HepG2 (cell line): ENCODE measurements around the gene FOXL3. TPM values are rescaled to one million over a fixed set of nuclear protein-coding genes. Genes with fewer than 3 reads are reported as not detected.

Source experiments
- ATAC-seq: fragments of 200-7000 bp; cut with Tn5 transposase; 3 replicates; pipeline ENCODE4 v1.9.1; 2020; ENCODE audit warnings: mild to moderate bottlenecking, moderate library complexity
- BruUV-seq: library from RNA; stranded (reverse); fragments of 400-500 nt; replicated peaks from 2 replicates; lab custom pipeline; 2021; lab: Mats Ljungman, UMichigan
- CTCF ChIA-PET: fragments of 300-600 bp; formaldehyde crosslinking; extraction: SDS; loops from one replicate; lab custom pipeline; 2021; ENCODE audit warnings: low total read pairs, inconsistent platforms, low intra/inter-chr PET ratio; lab: Yijun Ruan, JAX
- POLR2A ChIA-PET: fragments of 350-600 bp; sonication (Branson Sonifier 250); formaldehyde crosslinking; loops from one replicate; lab custom pipeline; 2020; ENCODE audit warnings: antibody characterized with exemption, inconsistent platforms; lab: Yijun Ruan, JAX
- DNase-seq: peaks from one replicate; pipeline ENCODE4 v3.0.0-alpha.2; 2015; ENCODE audit warnings: low spot score
- FAIRE-seq: peaks from 3 replicates; lab custom pipeline; 2011; peaks lifted over from hg19 to GRCh38; lab: Jason Lieb, UNC
- H2AFZ ChIP-seq: one replicate; pipeline ENCODE4 v1.6.1; 2011; ENCODE audit warnings: low read length, inconsistent platforms
- H3K27ac ChIP-seq: fragments of 300-600 bp; 3 replicates; pipeline ENCODE4 v1.8.0; 2011; ENCODE audit warnings: mixed run types, mild to moderate bottlenecking, mixed read lengths, low read length, inconsistent platforms; ENCODE audit not compliant: insufficient read depth; ENCODE audit errors: extremely low read length
- H3K27me3 ChIP-seq, 2 experiments: fragments of 200-600 bp in 1 of 2; 2 replicates in 1 of 2; 3 replicates in 1 of 2; pipeline versions ENCODE4 v1.6.0 to v1.8.0; 2011; ENCODE audit warnings: low read length in 2 of 2, mild to moderate bottlenecking in 2 of 2, moderate library complexity in 2 of 2, inconsistent platforms in 1 of 2; ENCODE audit not compliant: insufficient read depth in 2 of 2, control insufficient read depth in 1 of 2
- H3K36me3 ChIP-seq, 2 experiments: fragments of 200-600 bp in 1 of 2; replicated peaks in 1 of 2; 2 replicates in 1 of 2; 3 replicates in 1 of 2; pipeline versions ENCODE4 v1.5.1 to v1.8.0; 2011; ENCODE audit warnings: low read length in 2 of 2, inconsistent platforms in 1 of 2; ENCODE audit not compliant: insufficient read depth in 2 of 2, control insufficient read depth in 1 of 2
- H3K4me1 ChIP-seq: 2 replicates; pipeline ENCODE4 v1.5.1; 2012; ENCODE audit warnings: low read length, inconsistent platforms; ENCODE audit not compliant: insufficient read depth
- H3K4me2 ChIP-seq: 2 replicates; pipeline ENCODE4 v1.6.0; 2011; ENCODE audit warnings: low read depth, low read length, inconsistent platforms
- H3K4me3 ChIP-seq, 3 experiments: fragments of 200-600 bp in 1 of 3; sonication (generic), shearing (Covaris generic) in 1 of 3; replicated peaks in 1 of 3; 2 replicates each; pipeline ENCODE4 v1.5.1; 2011 to 2016; ENCODE audit warnings: low read length in 3 of 3, inconsistent platforms in 2 of 3, low read depth in 2 of 3, mild to moderate bottlenecking in 2 of 3, control low read depth in 1 of 3, mixed read lengths in 1 of 3; ENCODE audit not compliant: insufficient read depth in 1 of 3
- H3K79me2 ChIP-seq: one replicate; pipeline ENCODE4 v1.6.1; 2011; ENCODE audit warnings: low read length, inconsistent platforms; ENCODE audit not compliant: insufficient read depth
- H3K9ac ChIP-seq: 2 replicates; pipeline ENCODE4 v1.6.0; 2011; ENCODE audit warnings: mild to moderate bottlenecking, low read depth, low read length, inconsistent platforms; ENCODE audit not compliant: insufficient read depth
- H3K9me3 ChIP-seq: 2 replicates; pipeline ENCODE4 v1.5.1; 2012; ENCODE audit warnings: mild to moderate bottlenecking, low read length
- H4K20me1 ChIP-seq: 2 replicates; pipeline ENCODE4 v1.6.0; 2011; ENCODE audit warnings: inconsistent platforms, mild to moderate bottlenecking, low read length, moderate library complexity; ENCODE audit not compliant: insufficient read depth
- DDIT3 ChIP-seq: sonication (generic); formaldehyde crosslinking; IDR thresholded peaks from 2 replicates; pipeline ENCODE4 v1.4.0; 2020; ENCODE audit warnings: mild to moderate bottlenecking, missing genetic modification reagents
- DRAP1 ChIP-seq: IDR thresholded peaks from 2 replicates; pipeline ENCODE4 v1.6.1; 2016; ENCODE audit warnings: missing genetic modification reagents, missing compliant biosample characterization
- FOSL2 ChIP-seq: sonication (generic); formaldehyde crosslinking; IDR thresholded peaks from 2 replicates; pipeline ENCODE4 v1.4.0; 2020; ENCODE audit warnings: missing genetic modification reagents
- GFI1 ChIP-seq: sonication (generic); formaldehyde crosslinking; IDR thresholded peaks from 2 replicates; pipeline ENCODE4 v1.5.0; 2020; ENCODE audit warnings: missing genetic modification reagents, mild to moderate bottlenecking, borderline replicate concordance
- GTF3A ChIP-seq: sonication (generic); formaldehyde crosslinking; conservative IDR thresholded peaks from 2 replicates; pipeline ENCODE4 v1.4.0; 2020; ENCODE audit warnings: mild to moderate bottlenecking, missing genetic modification reagents
- KDM5B ChIP-seq: sonication (generic); formaldehyde crosslinking; IDR thresholded peaks from 2 replicates; pipeline ENCODE4 v1.4.0; 2020; ENCODE audit warnings: missing genetic modification reagents, mild to moderate bottlenecking, borderline replicate concordance
- LCORL ChIP-seq, 2 experiments: fragments of 450-650 bp in 1 of 2; sonication (generic) in 1 of 2; formaldehyde crosslinking in 1 of 2; IDR thresholded peaks; 2 replicates each; pipeline versions ENCODE4 v1.5.0 to v1.6.1; 2017 to 2020; ENCODE audit warnings: antibody characterized with exemption in 1 of 2, missing genetic modification reagents in 1 of 2
- MAF1 ChIP-seq: sonication (generic); formaldehyde crosslinking; IDR thresholded peaks from 2 replicates; pipeline ENCODE4 v1.5.0; 2020; ENCODE audit warnings: missing genetic modification reagents, borderline replicate concordance
- NR0B2 ChIP-seq: sonication (generic); formaldehyde crosslinking; IDR thresholded peaks from 2 replicates; pipeline ENCODE4 v1.4.0; 2020; ENCODE audit warnings: mild to moderate bottlenecking, missing genetic modification reagents
- ONECUT2 ChIP-seq: sonication (generic); formaldehyde crosslinking; IDR thresholded peaks from 2 replicates; pipeline ENCODE4 v1.4.0; 2020; ENCODE audit warnings: missing genetic modification reagents
- PRMT3 ChIP-seq: sonication (generic); formaldehyde crosslinking; IDR thresholded peaks from 2 replicates; pipeline ENCODE4 v1.8.1; 2022; ENCODE audit warnings: low read depth, mild to moderate bottlenecking, moderate library complexity, missing genetic modification reagents, borderline replicate concordance
- RFXANK ChIP-seq: IDR thresholded peaks from 2 replicates; pipeline ENCODE4 v1.6.1; 2016
- SAFB2 ChIP-seq: sonication (generic); formaldehyde crosslinking; IDR thresholded peaks from 2 replicates; pipeline ENCODE4 v1.5.1; 2020; ENCODE audit warnings: missing genetic modification reagents, low read depth, mild to moderate bottlenecking, borderline replicate concordance
- SATB2 ChIP-seq: sonication (generic); formaldehyde crosslinking; IDR thresholded peaks from 2 replicates; pipeline ENCODE4 v1.5.0; 2020; ENCODE audit warnings: missing genetic modification reagents
- SOX13 ChIP-seq, 3 experiments: fragments of 450-650 bp in 1 of 3; sonication (generic) in 1 of 3; formaldehyde crosslinking in 1 of 3; IDR thresholded peaks in 2 of 3; conservative IDR thresholded peaks in 1 of 3; 2 replicates each; pipeline versions ENCODE4 v1.5.0 to v1.6.1; 2016 to 2020; ENCODE audit warnings: antibody characterized with exemption in 1 of 3, mild to moderate bottlenecking in 1 of 3, missing compliant biosample characterization in 1 of 3, missing genetic modification reagents in 1 of 3, moderate library complexity in 1 of 3
- ZNF496 ChIP-seq: sonication (generic); formaldehyde crosslinking; IDR thresholded peaks from 2 replicates; pipeline ENCODE4 v1.8.1; 2023; ENCODE audit warnings: mild to moderate bottlenecking, moderate library complexity, missing genetic modification reagents; ENCODE audit not compliant: insufficient replicate concordance
- ZNF644 ChIP-seq: IDR thresholded peaks from 2 replicates; pipeline ENCODE4 v1.6.1; 2016; ENCODE audit warnings: low read depth
- WGBS: methylation state at CpG from one replicate; pipeline ENCODE4 v1.1.6; 2017; ENCODE audit warnings: low lambda C conversion rate; 5-methylcytosine and 5-hydroxymethylcytosine counted together
- in situ Hi-C: cut with HindIII; loops from 2 replicates; pipeline ENCODE4 v1.10.0; 2017; ENCODE audit warnings: low pct_unique_long_range_greater_than_20kb; ENCODE audit not compliant: extremely low pct_ligation_motif_present
- intact Hi-C: fragments of 100-400 bp; cut with micrococcal nuclease; formaldehyde crosslinking; loops from one replicate; pipeline ENCODE4 v1.10.0; 2022; ENCODE audit not compliant: unreplicated experiment
- polyA plus RNA-seq, 8 experiments: library from polyadenylated mRNA; depleted of rRNA in 3 of 8; stranded (reverse) in 7 of 8; unstranded in 1 of 8; fragments of >200 nt; fragmentation: Illumina TruSeq in 4 of 8; extraction: Trizol in 4 of 8; gene quantifications; 2 replicates each; pipeline versions ENCODE4 v1.2.1 to v1.2.3, GENCODE V29; 2011 to 2016; ENCODE audit warnings: low read depth in 4 of 8, missing spikeins in 1 of 8, mixed read lengths in 1 of 8; ENCODE audit not compliant: insufficient read depth in 1 of 8
- total RNA-seq, 5 experiments: library from RNA; depleted of rRNA; stranded (reverse); fragments of >200 nt; fragmentation: Illumina TruSeq; extraction: Trizol; gene quantifications; 2 replicates each; pipeline ENCODE4 v1.2.3, GENCODE V29; 2016; ENCODE audit warnings: low read depth in 1 of 5
- TF ChIP-seq, protein P1 (sequence below): sonication (generic); formaldehyde crosslinking; IDR thresholded peaks from 2 replicates; pipeline ENCODE4 v1.8.1; 2023; ENCODE audit warnings: mild to moderate bottlenecking, missing genetic modification reagents
- TF ChIP-seq, protein P2 (sequence below): sonication (generic); formaldehyde crosslinking; IDR thresholded peaks from 2 replicates; pipeline ENCODE4 v1.4.0; 2020; ENCODE audit warnings: mild to moderate bottlenecking, missing genetic modification reagents

The FOXL3 gene
- total and polyA plus RNA-seq, 2 of the 13 experiments (the other 11 are each of a cell fraction or from before 2014, with no cell fraction given), result not detected

GRCh38 chr7:300048-300447, 10.1 kb downstream of the FOXL3 start:
- Histone ChIP-seq H4K20me1 (no peaks in the 10 kb centered on the region), H3K9me3 (no peaks in the 10 kb centered on the region), H3K36me3 (no peaks in the 10 kb centered on the region), H2AFZ (no peak overlapping the region), H3K4me2 (no peak overlapping the region), H3K4me1 (peaks cover 9% of the 10 kb centered on the region), H3K27me3 (peaks cover 4 to 34% of the 10 kb centered on the region in 2 experiments; a peak in 3 of 5 replicates), H3K27ac (no peak overlapping the region), H3K79me2 (no peaks in the 10 kb centered on the region), H3K4me3 (no peak overlapping the region), H3K9ac (no peak overlapping the region)
- BruUV-seq, result no TSS peak
- DNase-seq, result no peak
- in situ Hi-C loops, result no loop called here
- CTCF ChIA-PET, result no interaction called here
- no peak for ATAC-seq
- FAIRE-seq, result no peak
- intact Hi-C loops, result no loop called here
- WGBS, result 13% methylated on average over 4 of the region's 10 CpGs
- POLR2A ChIA-PET, result no interaction called here
- TF ChIP-seq, protein P1, sequence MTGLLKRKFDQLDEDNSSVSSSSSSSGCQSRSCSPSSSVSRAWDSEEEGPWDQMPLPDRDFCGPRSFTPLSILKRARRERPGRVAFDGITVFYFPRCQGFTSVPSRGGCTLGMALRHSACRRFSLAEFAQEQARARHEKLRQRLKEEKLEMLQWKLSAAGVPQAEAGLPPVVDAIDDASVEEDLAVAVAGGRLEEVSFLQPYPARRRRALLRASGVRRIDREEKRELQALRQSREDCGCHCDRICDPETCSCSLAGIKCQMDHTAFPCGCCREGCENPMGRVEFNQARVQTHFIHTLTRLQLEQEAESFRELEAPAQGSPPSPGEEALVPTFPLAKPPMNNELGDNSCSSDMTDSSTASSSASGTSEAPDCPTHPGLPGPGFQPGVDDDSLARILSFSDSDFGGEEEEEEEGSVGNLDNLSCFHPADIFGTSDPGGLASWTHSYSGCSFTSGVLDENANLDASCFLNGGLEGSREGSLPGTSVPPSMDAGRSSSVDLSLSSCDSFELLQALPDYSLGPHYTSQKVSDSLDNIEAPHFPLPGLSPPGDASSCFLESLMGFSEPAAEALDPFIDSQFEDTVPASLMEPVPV (CRISPR knock-in tag), result no peak
- TF ChIP-seq ONECUT2 (CRISPR knock-in tag) (no peak), ZNF496 (CRISPR knock-in tag) (no peak), RFXANK (no peak), NR0B2 (CRISPR knock-in tag) (no peak), ZNF644 (CRISPR knock-in tag) (no peak), PRMT3 (CRISPR knock-in tag) (no peak), SOX13 (IDR thresholded peaks at IDR 0.05) (no peak), SOX13 (CRISPR knock-in tag; conservative IDR thresholded peaks at IDR 0.05 in 1 of 2, IDR thresholded peaks at IDR 0.05 in 1 of 2) (no peak), LCORL (IDR thresholded peaks at IDR 0.05) (no peak), LCORL (CRISPR knock-in tag; IDR thresholded peaks at IDR 0.05) (no peak), DRAP1 (CRISPR knock-in tag) (no peak), FOSL2 (no peak), DDIT3 (no peak), SATB2 (CRISPR knock-in tag) (no peak), GFI1 (no peak), KDM5B (CRISPR knock-in tag) (no peak), SAFB2 (CRISPR knock-in tag) (no peak), GTF3A (CRISPR knock-in tag) (no peak), MAF1 (CRISPR knock-in tag) (no peak)
- TF ChIP-seq, protein P2, sequence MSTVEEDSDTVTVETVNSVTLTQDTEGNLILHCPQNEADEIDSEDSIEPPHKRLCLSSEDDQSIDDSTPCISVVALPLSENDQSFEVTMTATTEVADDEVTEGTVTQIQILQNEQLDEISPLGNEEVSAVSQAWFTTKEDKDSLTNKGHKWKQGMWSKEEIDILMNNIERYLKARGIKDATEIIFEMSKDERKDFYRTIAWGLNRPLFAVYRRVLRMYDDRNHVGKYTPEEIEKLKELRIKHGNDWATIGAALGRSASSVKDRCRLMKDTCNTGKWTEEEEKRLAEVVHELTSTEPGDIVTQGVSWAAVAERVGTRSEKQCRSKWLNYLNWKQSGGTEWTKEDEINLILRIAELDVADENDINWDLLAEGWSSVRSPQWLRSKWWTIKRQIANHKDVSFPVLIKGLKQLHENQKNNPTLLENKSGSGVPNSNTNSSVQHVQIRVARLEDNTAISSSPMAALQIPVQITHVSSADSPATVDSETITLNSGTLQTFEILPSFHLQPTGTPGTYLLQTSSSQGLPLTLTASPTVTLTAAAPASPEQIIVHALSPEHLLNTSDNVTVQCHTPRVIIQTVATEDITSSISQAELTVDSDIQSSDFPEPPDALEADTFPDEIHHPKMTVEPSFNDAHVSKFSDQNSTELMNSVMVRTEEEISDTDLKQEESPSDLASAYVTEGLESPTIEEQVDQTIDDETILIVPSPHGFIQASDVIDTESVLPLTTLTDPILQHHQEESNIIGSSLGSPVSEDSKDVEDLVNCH, result no peak
